ENCODE results near the gene BNIPL.
A peak's percentile ranks its signal among the peaks of the same experiment; 100 is the strongest.

BNIPL gene

DNA sequence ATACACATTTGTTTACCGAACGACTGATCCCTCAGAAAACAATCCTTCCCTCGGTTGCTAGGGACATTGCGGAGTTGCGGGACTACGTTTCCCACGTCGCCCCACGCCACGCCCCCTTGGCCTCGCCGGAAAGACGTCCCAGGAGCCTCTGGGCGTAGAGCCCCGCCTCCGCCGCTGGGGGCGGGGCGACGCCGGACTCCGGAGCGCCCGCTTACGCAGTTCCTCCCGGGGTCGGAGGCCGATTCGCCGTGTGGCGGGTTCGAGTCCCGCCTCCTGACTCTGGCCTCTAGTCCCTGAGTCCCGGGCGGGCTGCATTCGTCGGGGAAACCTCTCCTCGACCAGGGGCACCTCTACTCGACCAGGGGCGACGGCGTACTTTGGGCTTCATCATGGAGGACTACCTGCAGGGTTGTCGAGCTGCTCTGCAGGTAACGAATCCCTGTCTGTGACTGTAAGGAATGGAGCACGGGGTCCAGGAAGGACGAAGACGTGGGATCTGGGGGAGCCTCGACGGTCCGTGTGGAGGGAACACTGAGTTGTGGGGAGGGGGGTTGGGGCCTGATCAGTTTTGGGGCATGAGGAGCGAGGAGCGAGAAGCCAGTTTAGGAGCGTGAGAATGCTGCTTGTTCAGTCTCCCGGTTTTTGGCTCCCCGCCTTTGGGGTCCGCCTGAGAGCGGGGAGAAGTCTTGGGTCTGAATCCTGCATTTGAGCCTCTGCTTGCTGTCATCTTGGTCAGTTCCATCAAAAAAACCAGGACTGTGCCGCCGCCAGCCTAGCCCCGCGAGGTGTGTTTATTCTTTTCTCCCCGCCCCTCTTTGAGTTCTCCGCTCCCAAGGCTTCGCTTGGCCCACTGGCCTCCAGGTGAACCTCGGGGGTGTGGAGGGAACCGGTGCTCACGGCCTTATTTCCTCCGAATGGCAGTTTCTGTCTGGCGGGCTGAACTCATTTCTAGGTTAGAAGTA, 27.9 kb upstream of the BNIPL start, which contains the start of gene PRUNE1:
PRUNE1 (plus strand) TSS at position 206 of the 962 bp plus-strand sequence; CDS start at position 390, 184 bp downstream.
- DNase-seq = peak; percentile 90 to 98 (median 97)
- intact Hi-C loops (cut with DNase I) = no loop called here

GRCh38 chr1:151009206-151009587, 27.2 kb upstream of the BNIPL start:
- intact Hi-C loops (cut with DNase I) = no loop called here
- no peak for DNase-seq

DNA sequence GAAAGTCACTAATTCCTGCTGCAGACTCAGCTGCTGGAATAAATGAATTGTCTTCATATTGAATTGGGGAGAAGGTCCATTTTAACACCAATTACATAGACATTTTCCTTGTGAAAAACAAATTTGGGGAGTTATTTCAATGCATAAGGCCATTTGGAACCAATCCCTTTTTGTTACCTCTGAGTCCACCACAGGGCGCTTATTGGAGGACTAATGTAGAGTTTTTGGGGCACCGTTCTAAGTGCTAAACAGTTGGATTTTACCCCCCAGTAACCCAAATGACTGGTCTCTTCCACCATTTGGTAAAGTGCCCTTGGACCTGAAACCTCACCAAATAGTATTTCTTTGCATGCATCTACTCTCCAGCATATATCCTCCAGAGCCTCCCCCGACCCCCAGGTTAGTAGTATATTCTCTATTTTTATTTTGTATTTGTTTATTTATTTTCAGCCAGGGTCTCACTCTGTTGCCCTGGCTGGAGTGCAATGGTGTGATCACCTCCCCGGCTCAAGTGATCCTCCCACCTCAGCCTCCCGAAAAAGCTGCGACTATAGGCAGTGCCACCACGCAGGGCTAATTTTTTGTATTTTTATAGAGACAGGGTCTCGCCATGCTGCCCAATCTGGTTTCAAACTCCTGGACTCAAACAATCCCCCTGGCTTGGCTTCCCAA, 26.6 kb upstream of the BNIPL start:
- DNase-seq = no peak
- intact Hi-C loops (cut with DNase I) = no loop called here

- no peak for DNase-seq
- intact Hi-C loops (cut with DNase I) = no loop called here
Observed at GRCh38 chr1:151010346-151010726, 26.1 kb upstream of the BNIPL start.

GRCh38 chr1:151011154-151011850, 25.1 kb upstream of the BNIPL start:
- intact Hi-C loops (cut with DNase I) = no loop called here
- DNase-seq = no peak

- intact Hi-C loops (cut with DNase I) = no loop called here
- no peak for DNase-seq
Observed at GRCh38 chr1:151012684-151013471, 23.5 kb upstream of the BNIPL start.

- no peak for DNase-seq
- intact Hi-C loops (cut with DNase I) = no loop called here
Observed at GRCh38 chr1:151013518-151013917, 22.9 kb upstream of the BNIPL start.

DNA sequence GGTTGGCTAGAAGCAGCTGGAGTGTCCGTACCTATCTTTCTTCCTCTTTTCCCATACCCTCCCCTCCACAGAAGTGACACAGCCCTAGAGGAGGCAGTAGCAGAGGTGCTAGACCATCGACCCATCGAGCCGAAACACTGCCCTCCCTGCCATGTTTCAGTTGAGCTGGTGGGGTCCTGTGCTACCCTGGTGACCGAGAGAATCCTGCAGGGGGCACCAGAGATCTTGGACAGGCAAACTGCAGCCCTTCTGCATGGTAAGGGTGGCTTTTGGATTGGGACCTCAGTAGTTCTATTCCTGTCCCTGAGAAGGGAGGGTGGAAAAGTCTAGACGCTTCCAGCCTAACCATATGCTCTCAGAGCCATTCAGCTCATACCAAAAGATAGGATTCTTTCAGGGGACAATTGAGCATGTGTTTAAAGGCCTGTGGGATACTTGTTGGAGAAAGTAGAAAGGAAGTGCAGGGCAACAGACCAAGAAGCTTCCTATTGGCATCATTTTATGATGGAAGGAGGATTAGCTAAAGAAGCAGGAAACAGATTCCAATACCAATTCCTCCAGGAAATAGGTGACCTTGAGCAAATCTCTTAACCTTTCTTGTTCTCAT, 11.7 kb upstream of the BNIPL start:
- DNase-seq = peak; percentile 59 to 94 (median 85)
- intact Hi-C loops (cut with DNase I) = no loop called here

DNA sequence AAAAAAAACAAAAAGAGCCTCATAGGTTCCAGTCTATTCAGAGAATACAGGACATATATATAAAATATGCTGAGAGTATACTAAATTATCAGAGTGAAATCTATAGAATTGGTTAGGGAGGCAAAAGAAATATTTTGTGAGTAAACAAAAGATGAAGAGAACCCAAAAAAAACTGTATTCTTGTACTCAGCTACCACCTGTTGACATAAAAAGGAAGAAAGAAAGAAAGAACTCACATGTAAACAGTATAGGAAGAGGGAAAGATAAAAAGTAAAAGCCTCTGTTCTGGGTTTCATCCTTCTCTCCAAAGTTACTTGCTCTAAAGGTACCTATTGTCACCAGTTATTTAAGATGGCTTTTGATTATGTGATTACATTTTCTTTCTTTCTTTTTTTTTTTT, 9.9 kb upstream of the BNIPL start:
- intact Hi-C loops (cut with DNase I) = no loop called here

DNA sequence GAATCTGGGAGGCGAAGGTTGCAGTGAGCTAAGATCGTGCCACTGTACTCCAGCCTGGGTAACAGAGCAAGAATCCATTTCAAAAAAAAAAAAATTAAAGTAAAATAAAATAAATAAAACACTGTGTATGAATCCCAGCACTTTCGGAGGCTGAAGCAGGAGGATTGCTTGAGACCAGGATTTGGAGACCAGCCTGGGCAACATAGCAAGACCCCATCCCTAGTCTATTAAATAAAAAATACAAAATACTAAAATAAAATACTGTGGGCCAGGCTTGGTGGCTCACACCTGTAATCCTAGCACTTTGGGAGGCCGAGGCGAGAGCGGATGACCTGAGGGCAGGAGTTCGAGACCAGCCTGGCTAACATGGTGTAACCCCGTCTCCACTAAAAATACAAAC, 4.2 kb upstream of the BNIPL start:
- intact Hi-C loops (cut with DNase I) = no loop called here
- no peak for DNase-seq

More for the DNA sequence above, 9.9 kb upstream of the BNIPL start:
- DNase-seq = no peak

GRCh38 chr1:151035167-151035566, 1.2 kb upstream of the BNIPL start:
- DNase-seq = no peak
- intact Hi-C loops (cut with DNase I) = no loop called here

DNA sequence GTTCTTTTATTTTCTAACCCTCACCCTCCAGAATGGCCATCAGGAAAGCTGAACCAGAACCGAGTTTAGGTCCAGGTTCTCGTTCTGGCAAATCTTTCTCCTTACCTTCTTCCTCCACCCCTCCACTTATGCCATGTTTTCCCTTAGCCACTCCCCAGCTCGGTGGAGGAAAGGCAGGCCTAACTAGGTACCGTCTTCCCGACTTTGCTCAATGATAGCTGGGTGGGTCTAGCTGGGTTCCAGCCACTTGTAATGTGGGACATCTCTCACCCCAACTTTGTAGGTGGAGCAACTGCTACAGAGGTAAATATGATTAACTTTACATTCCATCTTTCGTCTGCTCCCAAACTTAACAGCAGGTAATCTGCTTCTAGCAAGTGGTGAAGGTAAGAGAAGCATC, 646 bp downstream of the BNIPL start:
- no peak for DNase-seq
- intact Hi-C loops (cut with DNase I) = no loop called here

- no peak for DNase-seq
- intact Hi-C loops (cut with DNase I) = no loop called here
Observed at GRCh38 chr1:151039521-151039920, 3.1 kb downstream of the BNIPL start.

DNA sequence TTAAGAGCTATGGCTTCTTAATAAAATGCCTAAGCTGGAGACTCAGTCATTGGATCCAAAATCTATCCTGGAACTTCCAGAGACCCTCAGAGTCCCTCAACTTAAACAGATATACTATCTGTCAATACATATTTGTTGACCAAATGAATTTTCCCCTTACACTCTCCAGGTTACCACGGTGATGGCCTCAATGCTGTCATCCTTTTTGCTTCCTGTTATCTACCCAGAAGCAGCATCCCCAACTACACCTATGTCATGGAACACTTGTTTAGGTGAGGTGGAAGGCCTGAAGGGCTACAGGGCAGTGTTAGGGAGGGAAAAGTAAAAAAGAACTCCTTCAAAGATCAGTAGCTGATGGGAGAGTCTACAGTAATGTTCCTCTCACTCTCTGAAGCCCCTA, 6.8 kb downstream of the BNIPL start:
- DNase-seq = no peak
- intact Hi-C loops (cut with DNase I) = no loop called here

DNA sequence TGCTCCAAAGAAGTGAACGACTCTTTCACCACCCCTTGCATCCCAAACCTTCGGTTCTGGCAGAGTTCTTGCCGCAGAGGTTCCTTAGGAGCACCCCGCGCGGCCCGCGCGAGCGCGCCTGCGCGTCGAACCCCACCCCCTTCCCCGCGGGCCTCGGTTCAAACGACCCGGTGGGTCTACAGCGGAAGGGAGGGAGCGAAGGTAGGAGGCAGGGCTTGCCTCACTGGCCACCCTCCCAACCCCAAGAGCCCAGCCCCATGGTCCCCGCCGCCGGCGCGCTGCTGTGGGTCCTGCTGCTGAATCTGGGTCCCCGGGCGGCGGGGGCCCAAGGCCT, 11.2 kb downstream of the BNIPL start, which contains the start of gene C1orf56:
C1orf56 (plus strand) TSS at position 161 of the 334 bp plus-strand sequence; CDS start at position 258, 97 bp downstream.
- intact Hi-C loops (cut with DNase I) = no loop called here
- peak; percentile 37 to 89 (median 79) for DNase-seq

DNA sequence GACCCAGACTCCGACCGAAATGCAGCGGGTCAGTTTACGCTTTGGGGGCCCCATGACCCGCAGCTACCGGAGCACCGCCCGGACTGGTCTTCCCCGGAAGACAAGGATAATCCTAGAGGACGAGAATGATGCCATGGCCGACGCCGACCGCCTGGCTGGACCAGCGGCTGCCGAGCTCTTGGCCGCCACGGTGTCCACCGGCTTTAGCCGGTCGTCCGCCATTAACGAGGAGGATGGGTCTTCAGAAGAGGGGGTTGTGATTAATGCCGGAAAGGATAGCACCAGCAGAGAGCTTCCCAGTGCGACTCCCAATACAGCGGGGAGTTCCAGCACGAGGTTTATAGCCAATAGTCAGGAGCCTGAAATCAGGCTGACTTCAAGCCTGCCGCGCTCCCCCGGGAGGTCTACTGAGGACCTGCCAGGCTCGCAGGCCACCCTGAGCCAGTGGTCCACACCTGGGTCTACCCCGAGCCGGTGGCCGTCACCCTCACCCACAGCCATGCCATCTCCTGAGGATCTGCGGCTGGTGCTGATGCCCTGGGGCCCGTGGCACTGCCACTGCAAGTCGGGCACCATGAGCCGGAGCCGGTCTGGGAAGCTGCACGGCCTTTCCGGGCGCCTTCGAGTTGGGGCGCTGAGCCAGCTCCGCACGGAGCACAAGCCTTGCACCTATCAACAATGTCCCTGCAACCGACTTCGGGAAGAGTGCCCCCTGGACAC, 11.7 kb downstream of the BNIPL start:
- peak; percentile 46 to 85 (median 67) for DNase-seq
- intact Hi-C loops (cut with DNase I) = no loop called here

- intact Hi-C loops (cut with DNase I) = no loop called here
- DNase-seq = no peak
Observed at GRCh38 chr1:151048645-151049032, 12.3 kb downstream of the BNIPL start.

DNA sequence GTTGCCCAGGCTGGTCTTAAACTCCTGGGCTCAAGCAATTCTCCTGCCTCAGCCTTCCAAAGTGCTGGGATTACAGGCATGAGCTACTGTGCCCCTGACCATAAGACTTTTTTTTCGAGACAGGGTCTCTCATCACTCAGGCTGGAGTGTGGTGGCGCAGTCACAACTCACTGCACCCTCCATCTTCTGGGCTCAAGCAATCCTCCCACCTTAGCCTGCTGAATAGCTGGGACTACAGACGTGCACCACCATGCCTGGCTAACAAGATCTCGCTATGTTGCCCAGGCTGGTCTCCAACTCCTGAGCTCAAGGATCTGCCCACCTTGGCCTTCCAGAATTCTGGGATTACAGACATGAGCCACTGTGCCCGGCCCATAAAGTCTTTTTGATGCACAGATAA, 13.1 kb downstream of the BNIPL start:
- no peak for DNase-seq
- intact Hi-C loops (cut with DNase I) = no loop called here
